A549 (cell line): ENCODE results near the gene DOK6. TPM values are rescaled to one million over a fixed set of nuclear protein-coding genes. Genes with fewer than 3 reads are reported as not detected.

Experiments
- ATAC-seq, 2 experiments: fragments of 200-7000 bp in 1 of 2; fragments of >200 bp in 1 of 2; cut with Nextera tagmentation in 1 of 2; cut with Tn5 transposase in 1 of 2; 3 replicates each; pipeline versions ENCODE4 v1.8.0 to v1.9.1; 2018 to 2020; ENCODE audit warnings: mild to moderate bottlenecking in 1 of 2, moderate library complexity in 1 of 2
- CTCF ChIA-PET: fragments of 300-600 bp; sonication (Branson Sonifier 250); formaldehyde crosslinking; extraction: SDS; loops from one replicate; lab custom pipeline; 2021; ENCODE audit warnings: antibody characterized with exemption, inconsistent platforms; lab: Yijun Ruan, JAX
- POLR2A ChIA-PET: fragments of 350-600 bp; formaldehyde crosslinking; extraction: SDS; loops from one replicate; lab custom pipeline; 2021; ENCODE audit warnings: antibody characterized with exemption, inconsistent platforms; lab: Yijun Ruan, JAX
- DNase-seq, 2 experiments: peaks; one replicate each; pipeline versions ENCODE4 v3.0.0 to v3.0.0-alpha.2; 2011 to 2016; ENCODE audit warnings: low read depth in 1 of 2, low spot score in 1 of 2
- FAIRE-seq: peaks from 2 replicates; lab custom pipeline; 2011; peaks lifted over from hg19 to GRCh38; lab: Jason Lieb, UNC
- H3K27ac ChIP-seq, 2 experiments: fragments of >200 bp; sonication (Bioruptor Twin); formaldehyde crosslinking; 3 replicates each; pipeline ENCODE4 v1.5.1; 2016 to 2017
- H3K4me1 ChIP-seq: fragments of >200 bp; sonication (Bioruptor Twin); formaldehyde crosslinking; 3 replicates; pipeline ENCODE4 v1.6.1; 2016
- H3K4me2 ChIP-seq: fragments of >200 bp; sonication (Bioruptor Twin); formaldehyde crosslinking; 3 replicates; pipeline ENCODE4 v1.6.1; 2016
- H3K4me3 ChIP-seq: fragments of >200 bp; sonication (Bioruptor Twin); formaldehyde crosslinking; 3 replicates; pipeline ENCODE4 v1.5.1; 2016
- H3K9me3 ChIP-seq: fragments of >200 bp; sonication (Bioruptor Twin); formaldehyde crosslinking; 3 replicates; pipeline ENCODE4 v1.6.1; 2016
- CBX8 ChIP-seq: fragments of 200-600 bp; sonication (generic); IDR thresholded peaks from 2 replicates; pipeline ENCODE4 v1.6.1; 2016
- CHD2 ChIP-seq: fragments of 150-350 bp; IDR thresholded peaks from 2 replicates; pipeline ENCODE4 v1.6.1; 2014; ENCODE audit warnings: low read length; ENCODE audit not compliant: partially characterized antibody
- FOSB ChIP-seq: fragments of 250-450 bp; sonication (Bioruptor Pico); IDR thresholded peaks from 2 replicates; pipeline ENCODE4 v1.5.0; 2020; ENCODE audit warnings: mild to moderate bottlenecking, moderate library complexity
- HDAC2 ChIP-seq: fragments of 200-600 bp; sonication (generic); IDR thresholded peaks from 2 replicates; pipeline ENCODE4 v1.6.1; 2016
- HEYL ChIP-seq: fragments of 250-450 bp; sonication (Bioruptor Pico); IDR thresholded peaks from 2 replicates; pipeline ENCODE4 v1.8.0; 2021; ENCODE audit warnings: mild to moderate bottlenecking, moderate library complexity
- HOXB13 ChIP-seq: fragments of 250-450 bp; sonication (Bioruptor Pico); IDR thresholded peaks from 2 replicates; pipeline ENCODE4 v1.5.0; 2020; ENCODE audit warnings: low read depth, mild to moderate bottlenecking, moderate library complexity
- HOXB5 ChIP-seq: fragments of 250-450 bp; sonication (Bioruptor Pico); IDR thresholded peaks from 2 replicates; pipeline ENCODE4 v1.5.0; 2020; ENCODE audit warnings: mild to moderate bottlenecking, moderate library complexity
- JUN ChIP-seq, 2 experiments: fragments of >200 bp; sonication (Bioruptor Twin); formaldehyde crosslinking; IDR thresholded peaks; 2 replicates in 1 of 2; 3 replicates in 1 of 2; pipeline ENCODE4 v1.6.1; 2016 to 2017
- KDM5A ChIP-seq: fragments of 200-600 bp; sonication (generic); IDR thresholded peaks from 2 replicates; pipeline ENCODE4 v1.6.1; 2016; ENCODE audit warnings: antibody characterized with exemption, mild to moderate bottlenecking
- MAFK ChIP-seq: fragments of 450-650 bp; IDR thresholded peaks from 2 replicates; pipeline ENCODE4 v1.6.1; 2014; ENCODE audit not compliant: partially characterized antibody
- NFE2L2 ChIP-seq: fragments of 150-350 bp; conservative IDR thresholded peaks from 2 replicates; pipeline ENCODE4 v1.6.1; 2014; ENCODE audit warnings: low read length
- PHF8 ChIP-seq: fragments of 200-600 bp; sonication (generic); IDR thresholded peaks from 2 replicates; pipeline ENCODE4 v1.6.1; 2016; ENCODE audit warnings: low read depth, mild to moderate bottlenecking, antibody characterized with exemption, moderate library complexity, borderline replicate concordance
- RAD21 ChIP-seq, 2 experiments: fragments of >200 bp in 1 of 2; sonication (Bioruptor Twin) in 1 of 2; formaldehyde crosslinking in 1 of 2; IDR thresholded peaks in 1 of 2; conservative IDR thresholded peaks in 1 of 2; 2 replicates in 1 of 2; 3 replicates in 1 of 2; pipeline ENCODE4 v1.6.1; 2012 to 2018; ENCODE audit warnings: inconsistent platforms in 1 of 2
- WGBS: methylation state at CpG from one replicate; pipeline ENCODE4 v1.1.6; 2017; ENCODE audit errors: missing lambda C conversion rate; 5-methylcytosine and 5-hydroxymethylcytosine counted together
- polyA plus RNA-seq, 4 experiments: library from polyadenylated mRNA; depleted of rRNA in 3 of 4; stranded (reverse); fragments of >200 nt; fragmentation: RNase III in 1 of 4; extraction: RNeasy Plus Mini Kit Qiagen cat#74134 plus additional on column Dnase treatment in 1 of 4; gene quantifications; 2 replicates in 3 of 4; 3 replicates in 1 of 4; pipeline ENCODE4 v1.2.3, GENCODE V29; 2011 to 2017
- TF ChIP-seq, protein P1 (sequence below): fragments of 250-450 bp; sonication (Bioruptor Pico); IDR thresholded peaks from 2 replicates; pipeline ENCODE4 v1.5.0; 2021; ENCODE audit warnings: mild to moderate bottlenecking, moderate library complexity, borderline replicate concordance
- TF ChIP-seq, protein P2 (sequence below): fragments of 250-450 bp; sonication (Bioruptor Pico); IDR thresholded peaks from 2 replicates; pipeline ENCODE4 v1.5.0; 2020; ENCODE audit warnings: low read depth, mild to moderate bottlenecking, moderate library complexity

Gene DOK6
- polyA plus RNA-seq, 2 of the 4 experiments (the other 2 are of a cell fraction), result not detected

DNA sequence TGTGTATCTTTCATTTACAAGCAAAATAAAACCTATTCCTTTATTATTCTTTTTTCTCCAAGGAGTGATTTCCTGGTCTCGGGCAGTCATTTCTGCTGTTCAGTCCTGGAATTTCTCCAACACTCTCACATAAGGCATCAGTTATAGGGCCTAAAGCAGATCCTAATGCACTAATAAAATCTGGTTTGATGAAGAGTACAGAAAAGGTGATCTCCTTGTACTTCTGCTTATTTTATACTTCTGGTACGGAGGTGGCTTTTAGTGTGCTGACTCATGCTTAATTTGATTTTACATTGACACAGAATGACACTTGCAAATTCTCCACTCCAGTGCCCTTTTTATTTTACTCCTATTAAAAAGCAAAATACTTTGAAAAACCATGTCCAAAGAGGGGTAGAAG is 157.4 kb downstream of the DOK6 start:
- no peak for ATAC-seq
- Histone ChIP-seq H3K4me1 (no peaks in the 10 kb centered on the region), H3K27ac (no peak overlapping the region)
- DNase-seq, result no peak
- no peak for TF ChIP-seq CHD2
- TF ChIP-seq MAFK, result peak; percentile 48
- TF ChIP-seq, all 56 proteins: peak for 1
- CTCF ChIA-PET, result no interaction called here
- POLR2A ChIA-PET, result no interaction called here
- Histone ChIP-seq H3K4me2 (no peak overlapping the region), H3K4me3 (no peak overlapping the region), H3K9me3 (no peaks in the 10 kb centered on the region)
- no peak for FAIRE-seq
- 78% methylated on average over 2 of the region's 2 CpGs for WGBS

DNA sequence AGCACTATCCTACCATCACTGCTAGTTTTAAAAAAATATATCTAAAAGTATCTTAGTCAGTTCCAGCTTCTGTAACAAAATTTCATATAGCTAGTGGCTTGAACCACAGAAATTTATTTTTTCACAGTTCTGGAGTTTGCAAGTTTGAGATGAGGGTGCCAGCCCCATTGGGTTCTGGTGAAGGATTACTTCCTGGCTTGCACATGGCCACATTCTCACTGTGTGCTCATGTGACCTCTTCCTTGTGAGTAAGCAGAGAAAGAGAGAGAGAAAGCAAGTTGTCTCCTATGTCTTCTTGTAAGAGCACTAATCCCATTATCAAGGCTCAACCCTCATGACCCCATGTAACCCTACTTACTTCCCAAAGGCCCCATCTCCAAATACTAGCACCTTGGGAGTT is 158.9 kb downstream of the DOK6 start:
- ChIA-PET CTCF (no interaction called here), POLR2A (no interaction called here)
- no peak overlapping the region for H3K27ac ChIP-seq
- TF ChIP-seq, protein P1, sequence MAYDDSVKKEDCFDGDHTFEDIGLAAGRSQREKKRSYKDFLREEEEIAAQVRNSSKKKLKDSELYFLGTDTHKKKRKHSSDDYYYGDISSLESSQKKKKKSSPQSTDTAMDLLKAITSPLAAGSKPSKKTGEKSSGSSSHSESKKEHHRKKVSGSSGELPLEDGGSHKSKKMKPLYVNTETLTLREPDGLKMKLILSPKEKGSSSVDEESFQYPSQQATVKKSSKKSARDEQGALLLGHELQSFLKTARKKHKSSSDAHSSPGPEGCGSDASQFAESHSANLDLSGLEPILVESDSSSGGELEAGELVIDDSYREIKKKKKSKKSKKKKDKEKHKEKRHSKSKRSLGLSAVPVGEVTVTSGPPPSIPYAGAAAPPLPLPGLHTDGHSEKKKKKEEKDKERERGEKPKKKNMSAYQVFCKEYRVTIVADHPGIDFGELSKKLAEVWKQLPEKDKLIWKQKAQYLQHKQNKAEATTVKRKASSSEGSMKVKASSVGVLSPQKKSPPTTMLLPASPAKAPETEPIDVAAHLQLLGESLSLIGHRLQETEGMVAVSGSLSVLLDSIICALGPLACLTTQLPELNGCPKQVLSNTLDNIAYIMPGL, result no peak
- no peak for TF ChIP-seq FOSB (CRISPR knock-in tag)
- TF ChIP-seq KDM5A, result no peak
- no peak for TF ChIP-seq HOXB13 (CRISPR knock-in tag)
- TF ChIP-seq CBX8, result no peak
- TF ChIP-seq JUN (IDR thresholded peaks at IDR 0.05), result no peak
- no peak for TF ChIP-seq HOXB5 (CRISPR knock-in tag)
- TF ChIP-seq PHF8, result no peak
- TF ChIP-seq HEYL (CRISPR knock-in tag), result no peak
- TF ChIP-seq MAFK, result no peak
- no peak for TF ChIP-seq RAD21 (conservative IDR thresholded peaks at IDR 0.05 in 1 of 2, IDR thresholded peaks at IDR 0.05 in 1 of 2)
- ATAC-seq, result no peak
- H3K9me3 ChIP-seq, result no peaks in the 10 kb centered on the region
- no peak for DNase-seq
- no peak overlapping the region for H3K4me3 ChIP-seq
- FAIRE-seq, result no peak
- H3K4me2 ChIP-seq, result no peak overlapping the region
- no peaks in the 10 kb centered on the region for H3K4me1 ChIP-seq

DNA sequence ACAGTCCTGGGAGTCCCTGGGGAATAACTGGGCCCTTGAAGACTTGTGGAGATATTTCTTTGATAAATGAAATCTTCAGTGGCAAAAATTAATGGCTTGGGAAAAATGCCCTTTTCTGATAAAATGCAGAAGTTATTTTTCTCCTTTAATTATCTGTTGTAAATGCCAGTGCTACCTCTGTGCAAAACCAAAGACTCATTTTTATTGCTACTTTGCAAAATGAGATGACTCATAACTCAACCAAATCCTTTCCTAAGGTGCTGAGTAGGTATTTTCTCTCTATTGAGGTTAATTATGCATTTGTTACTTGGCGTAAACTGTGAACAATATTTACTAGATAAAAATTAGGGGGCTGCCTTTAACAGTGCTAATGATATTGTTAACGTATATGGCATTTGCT is 163.9 kb downstream of the DOK6 start:
- FAIRE-seq (no peak), ATAC-seq (no peak), DNase-seq (no peak)
- ChIA-PET CTCF (interaction anchor here (0.6 kb wide), 1 partner anchor 867 kb away, joined by 3 read pairs; no protein-coding TSS in a partner anchor), POLR2A (no interaction called here)
- H3K4me3 ChIP-seq, result no peak overlapping the region
- no peaks in the 10 kb centered on the region for H3K9me3 ChIP-seq
- WGBS, result 65% methylated on average over 2 of the region's 2 CpGs
- no peak overlapping the region for H3K27ac ChIP-seq
- H3K4me2 ChIP-seq, result no peak overlapping the region
- TF ChIP-seq, protein P2, sequence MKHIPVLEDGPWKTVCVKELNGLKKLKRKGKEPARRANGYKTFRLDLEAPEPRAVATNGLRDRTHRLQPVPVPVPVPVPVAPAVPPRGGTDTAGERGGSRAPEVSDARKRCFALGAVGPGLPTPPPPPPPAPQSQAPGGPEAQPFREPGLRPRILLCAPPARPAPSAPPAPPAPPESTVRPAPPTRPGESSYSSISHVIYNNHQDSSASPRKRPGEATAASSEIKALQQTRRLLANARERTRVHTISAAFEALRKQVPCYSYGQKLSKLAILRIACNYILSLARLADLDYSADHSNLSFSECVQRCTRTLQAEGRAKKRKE, result no peak
- TF ChIP-seq MAFK, result no peak
- TF ChIP-seq HDAC2, result no peak
- no peaks in the 10 kb centered on the region for H3K4me1 ChIP-seq

DNA sequence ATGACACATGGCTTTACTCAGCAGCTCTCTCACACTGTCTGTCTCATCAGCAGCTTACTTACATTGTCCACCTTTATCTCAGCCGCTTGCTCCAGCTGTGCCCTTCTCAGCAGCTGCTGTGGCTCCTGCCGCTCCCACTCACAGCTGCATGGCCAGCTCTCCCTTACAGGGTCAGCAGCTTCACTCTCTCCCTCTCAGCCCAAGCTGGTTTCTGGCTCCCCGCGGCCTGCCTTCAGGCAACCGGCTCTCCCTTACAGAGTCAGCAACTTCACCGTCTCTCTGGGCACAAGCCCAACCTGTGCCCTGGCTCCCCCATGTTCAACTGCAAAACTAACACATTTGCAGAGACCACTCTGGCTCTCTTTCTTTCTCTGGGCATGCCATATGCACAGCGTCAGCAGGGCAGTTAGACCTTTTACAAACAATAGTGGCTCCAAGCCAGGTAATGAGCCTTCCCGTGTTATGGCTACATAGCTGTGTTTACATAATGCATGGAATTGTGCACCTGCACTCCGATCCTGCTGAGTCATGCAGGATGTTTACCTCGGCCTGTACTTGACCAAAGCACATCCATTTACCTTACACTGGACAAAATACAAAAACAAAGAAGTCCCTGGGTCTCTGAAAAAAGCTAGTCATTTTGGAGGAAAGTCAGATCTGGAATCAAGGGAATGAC is 167.3 kb downstream of the DOK6 start:
- ATAC-seq (no peak), FAIRE-seq (no peak), DNase-seq (peak in 1 of 2 experiments; percentile 16)
- ChIA-PET CTCF (no interaction called here), POLR2A (no interaction called here)
- Histone ChIP-seq H3K9me3 (no peaks in the 10 kb centered on the region), H3K4me1 (no peaks in the 10 kb centered on the region), H3K4me2 (no peak overlapping the region), H3K4me3 (no peak overlapping the region), H3K27ac (no peak overlapping the region)
- 58% methylated on average over 9 of the region's 10 CpGs for WGBS
- TF ChIP-seq MAFK, result no peak
- 0 out of 2 replicates have a peak, but pooled peaks have one; percentile 20 for TF ChIP-seq NFE2L2
